ENCODE results near the gene KRT80.

KRT80 gene

GRCh38 chr12:52142431-52142830, 49.4 kb downstream of the KRT80 start:
- H3K36me3 ChIP-seq (ENCODE audit: control insufficient read depth, insufficient read depth, low read length) = no peaks in the 10 kb centered on the region
- H2AFZ ChIP-seq = no peak overlapping the region
- H3K4me2 ChIP-seq (ENCODE audit: low read length) = no peak overlapping the region
- H3K79me2 ChIP-seq = no peaks in the 10 kb centered on the region
- H3K27me3 ChIP-seq (ENCODE audit: control insufficient read depth, insufficient read depth, low read length) = no peaks in the 10 kb centered on the region
- no peak overlapping the region for H3K27ac ChIP-seq
- H3K4me1 ChIP-seq = no peaks in the 10 kb centered on the region
- no peak overlapping the region for H3K4me3 ChIP-seq (ENCODE audit: low read depth, low read length)
- TF ChIP-seq CTCF (IDR thresholded peaks at IDR 0.05) = no peak
- H3K9me3 ChIP-seq (ENCODE audit: control insufficient read depth, low read length) = no peaks in the 10 kb centered on the region
- H3K9ac ChIP-seq = no peak overlapping the region

GRCh38 chr12:52141875-52142274, 49.9 kb downstream of the KRT80 start:
- no peaks in the 10 kb centered on the region for H3K36me3 ChIP-seq (ENCODE audit: control insufficient read depth, insufficient read depth, low read length)
- H2AFZ ChIP-seq = no peak overlapping the region
- H3K9me3 ChIP-seq (ENCODE audit: control insufficient read depth, low read length) = no peaks in the 10 kb centered on the region
- no peak overlapping the region for H3K27ac ChIP-seq
- no peak overlapping the region for H3K9ac ChIP-seq
- no peak overlapping the region for H3K4me3 ChIP-seq (ENCODE audit: low read depth, low read length)
- H3K4me2 ChIP-seq (ENCODE audit: low read length) = no peak overlapping the region
- TF ChIP-seq CTCF (IDR thresholded peaks at IDR 0.05) = no peak
- no peaks in the 10 kb centered on the region for H3K79me2 ChIP-seq
- H3K4me1 ChIP-seq = no peaks in the 10 kb centered on the region
- no peaks in the 10 kb centered on the region for H3K27me3 ChIP-seq (ENCODE audit: control insufficient read depth, insufficient read depth, low read length)

GRCh38 chr12:52141306-52141705, 50.5 kb downstream of the KRT80 start:
- TF ChIP-seq CTCF (IDR thresholded peaks at IDR 0.05) = no peak
- no peaks in the 10 kb centered on the region for H3K4me1 ChIP-seq
- H3K9me3 ChIP-seq (ENCODE audit: control insufficient read depth, low read length) = no peaks in the 10 kb centered on the region
- H3K4me3 ChIP-seq (ENCODE audit: low read depth, low read length) = no peak overlapping the region
- H3K36me3 ChIP-seq (ENCODE audit: control insufficient read depth, insufficient read depth, low read length) = no peaks in the 10 kb centered on the region
- no peak overlapping the region for H3K27ac ChIP-seq
- H2AFZ ChIP-seq = no peak overlapping the region
- no peak overlapping the region for H3K9ac ChIP-seq
- no peak overlapping the region for H3K4me2 ChIP-seq (ENCODE audit: low read length)
- no peaks in the 10 kb centered on the region for H3K27me3 ChIP-seq (ENCODE audit: control insufficient read depth, insufficient read depth, low read length)
- H3K79me2 ChIP-seq = no peaks in the 10 kb centered on the region

GRCh38 chr12:52139579-52140062, 52.2 kb downstream of the KRT80 start:
- H3K9ac ChIP-seq = no peak overlapping the region
- H3K27ac ChIP-seq = no peak overlapping the region
- H3K79me2 ChIP-seq = no peaks in the 10 kb centered on the region
- no peaks in the 10 kb centered on the region for H3K27me3 ChIP-seq (ENCODE audit: control insufficient read depth, insufficient read depth, low read length)
- H2AFZ ChIP-seq = no peak overlapping the region
- H3K4me3 ChIP-seq (ENCODE audit: low read depth, low read length) = no peak overlapping the region
- no peaks in the 10 kb centered on the region for H3K9me3 ChIP-seq (ENCODE audit: control insufficient read depth, low read length)
- H3K36me3 ChIP-seq (ENCODE audit: control insufficient read depth, insufficient read depth, low read length) = no peaks in the 10 kb centered on the region
- no peaks in the 10 kb centered on the region for H3K4me1 ChIP-seq
- peak; percentile 83 for TF ChIP-seq CTCF (IDR thresholded peaks at IDR 0.05)
- H3K4me2 ChIP-seq (ENCODE audit: low read length) = no peak overlapping the region

GRCh38 chr12:52139147-52139546, 52.7 kb downstream of the KRT80 start:
- H3K27ac ChIP-seq = no peak overlapping the region
- no peaks in the 10 kb centered on the region for H3K36me3 ChIP-seq (ENCODE audit: control insufficient read depth, insufficient read depth, low read length)
- no peak for TF ChIP-seq CTCF (IDR thresholded peaks at IDR 0.05)
- H3K9me3 ChIP-seq (ENCODE audit: control insufficient read depth, low read length) = no peaks in the 10 kb centered on the region
- H3K4me2 ChIP-seq (ENCODE audit: low read length) = no peak overlapping the region
- H3K4me3 ChIP-seq (ENCODE audit: low read depth, low read length) = no peak overlapping the region
- no peaks in the 10 kb centered on the region for H3K4me1 ChIP-seq
- H3K27me3 ChIP-seq (ENCODE audit: control insufficient read depth, insufficient read depth, low read length) = no peaks in the 10 kb centered on the region
- H3K79me2 ChIP-seq = no peaks in the 10 kb centered on the region
- no peak overlapping the region for H2AFZ ChIP-seq
- no peak overlapping the region for H3K9ac ChIP-seq

All from parathyroid adenoma (tissue), 2 donors.